HepG2 (cell line): Measurements from ENCODE around the gene ACD. TPM values are rescaled to one million over a fixed set of nuclear protein-coding genes. Genes with fewer than 3 reads are reported as not detected.

Source experiments
- ARID4A ChIP-seq: sonication (generic); formaldehyde crosslinking; IDR thresholded peaks from 2 replicates; pipeline ENCODE4 v1.5.0; 2020; ENCODE audit warnings: mild to moderate bottlenecking, missing genetic modification reagents, borderline replicate concordance
- ATF7 ChIP-seq, 2 experiments: fragments of 450-650 bp in 1 of 2; sonication (generic) in 1 of 2; formaldehyde crosslinking in 1 of 2; IDR thresholded peaks; 2 replicates each; pipeline versions ENCODE4 v1.4.0 to v1.6.1; 2016 to 2020; ENCODE audit warnings: antibody characterized with exemption in 1 of 2, mild to moderate bottlenecking in 1 of 2, missing genetic modification reagents in 1 of 2
- HMGXB3 ChIP-seq: sonication (generic); formaldehyde crosslinking; IDR thresholded peaks from 2 replicates; pipeline ENCODE4 v1.4.0; 2020; ENCODE audit warnings: missing genetic modification reagents, borderline replicate concordance
- HOXA9 ChIP-seq: sonication (generic); formaldehyde crosslinking; IDR thresholded peaks from 2 replicates; pipeline ENCODE4 v1.8.1; 2022; ENCODE audit warnings: missing genetic modification reagents, mild to moderate bottlenecking, moderate library complexity, borderline replicate concordance
- NRL ChIP-seq: sonication (generic); formaldehyde crosslinking; IDR thresholded peaks from 2 replicates; pipeline ENCODE4 v1.5.0; 2020; ENCODE audit warnings: missing genetic modification reagents, mild to moderate bottlenecking, moderate library complexity, borderline replicate concordance
- PHF8 ChIP-seq: sonication (generic); formaldehyde crosslinking; IDR thresholded peaks from 2 replicates; pipeline ENCODE4 v1.5.0; 2020; ENCODE audit warnings: missing genetic modification reagents
- SIN3B ChIP-seq: fragments of 150-350 bp; IDR thresholded peaks from 2 replicates; pipeline ENCODE4 v1.6.1; 2014; ENCODE audit warnings: low read length
- SMAD1 ChIP-seq: sonication (generic); formaldehyde crosslinking; IDR thresholded peaks from 2 replicates; pipeline ENCODE4 v1.4.0; 2020; ENCODE audit warnings: missing genetic modification reagents, low read depth, mild to moderate bottlenecking, borderline replicate concordance
- SP1 ChIP-seq, 2 experiments: fragments of 450-650 bp in 1 of 2; sonication (generic) in 1 of 2; formaldehyde crosslinking in 1 of 2; IDR thresholded peaks; 2 replicates each; pipeline versions ENCODE4 v1.4.0 to v1.6.1; 2016 to 2020; ENCODE audit warnings: missing genetic modification reagents in 1 of 2
- ZC3H4 ChIP-seq: sonication (generic); formaldehyde crosslinking; IDR thresholded peaks from 2 replicates; pipeline ENCODE4 v1.4.0; 2020; ENCODE audit warnings: missing genetic modification reagents, borderline replicate concordance
- ZNF138 ChIP-seq: sonication (generic); formaldehyde crosslinking; IDR thresholded peaks from 2 replicates; pipeline ENCODE4 v1.5.0; 2020; ENCODE audit warnings: mild to moderate bottlenecking, low read depth, missing genetic modification reagents
- ZNF180 ChIP-seq: sonication (generic); formaldehyde crosslinking; IDR thresholded peaks from 2 replicates; pipeline ENCODE4 v1.4.0; 2020; ENCODE audit warnings: low read depth, missing genetic modification reagents, borderline replicate concordance
- ZNF468 ChIP-seq: sonication (generic); formaldehyde crosslinking; IDR thresholded peaks from 2 replicates; pipeline ENCODE4 v1.8.0; 2022; ENCODE audit warnings: mild to moderate bottlenecking, moderate library complexity, missing genetic modification reagents
- ZNF879 ChIP-seq: sonication (generic); formaldehyde crosslinking; IDR thresholded peaks from 2 replicates; pipeline ENCODE4 v1.8.1; 2023; ENCODE audit warnings: missing genetic modification reagents
- polyA plus RNA-seq, 8 experiments: library from polyadenylated mRNA; depleted of rRNA in 3 of 8; stranded (reverse) in 7 of 8; unstranded in 1 of 8; fragments of >200 nt; fragmentation: Illumina TruSeq in 4 of 8; extraction: Trizol in 4 of 8; gene quantifications; 2 replicates each; pipeline versions ENCODE4 v1.2.1 to v1.2.3, GENCODE V29; 2011 to 2016; ENCODE audit warnings: low read depth in 4 of 8, missing spikeins in 1 of 8, mixed read lengths in 1 of 8; ENCODE audit not compliant: insufficient read depth in 1 of 8
- total RNA-seq, 5 experiments: library from RNA; depleted of rRNA; stranded (reverse); fragments of >200 nt; fragmentation: Illumina TruSeq; extraction: Trizol; gene quantifications; 2 replicates each; pipeline ENCODE4 v1.2.3, GENCODE V29; 2016; ENCODE audit warnings: low read depth in 1 of 5

ACD gene
- total and polyA plus RNA-seq, 2 of the 13 experiments (the other 11 are each of a cell fraction or from before 2014, with no cell fraction given): 32.6 to 38.3 TPM

DNA sequence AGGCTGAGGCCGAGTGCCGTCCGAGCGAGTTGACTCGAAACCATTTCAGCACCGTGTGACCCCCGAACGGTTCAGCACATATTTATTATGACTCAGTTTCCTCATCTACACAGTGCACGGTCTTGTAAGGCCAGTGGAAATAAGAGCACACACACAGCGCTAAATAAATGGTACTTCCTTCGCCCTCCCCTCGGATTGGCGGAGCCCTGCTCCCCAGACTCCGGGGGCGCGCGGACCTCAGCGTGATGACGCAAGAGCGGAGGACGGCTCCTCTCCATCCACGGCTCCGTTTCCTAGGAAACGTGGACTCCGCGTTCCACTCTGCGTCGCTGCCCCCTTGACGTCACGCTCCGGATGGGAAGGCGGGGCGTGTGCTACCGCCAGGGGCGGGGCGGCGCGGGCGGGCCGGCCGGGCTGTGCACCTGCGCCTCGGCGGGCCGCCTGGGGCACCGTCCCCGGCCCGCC, 536 bp upstream of the ACD start, which contains the start of gene PARD6A (continued):
- TF ChIP-seq HMGXB3 (CRISPR knock-in tag): peak; percentile 58; the same call in 1 of the 2 replicates
- TF ChIP-seq ZC3H4 (CRISPR knock-in tag): no peak
- peak; percentile 98 for TF ChIP-seq ZNF468 (CRISPR knock-in tag)
- 0 out of 2 replicates have a peak, but pooled peaks have one; percentile 34 for TF ChIP-seq SIN3B
- TF ChIP-seq SMAD1 (CRISPR knock-in tag): 0 out of 2 replicates have a peak, but pooled peaks have one; percentile 1
- no peak for TF ChIP-seq PHF8 (CRISPR knock-in tag)
- no peak for TF ChIP-seq HOXA9
- peak; percentile 48; the same call in 1 of the 2 replicates for TF ChIP-seq ZNF879
- TF ChIP-seq NRL (CRISPR knock-in tag): 0 out of 2 replicates have a peak, but pooled peaks have one; percentile 1
- peak; percentile 86 for TF ChIP-seq ATF7 (IDR thresholded peaks at IDR 0.05)
- no peak for TF ChIP-seq ATF7 (CRISPR knock-in tag; IDR thresholded peaks at IDR 0.05)
- TF ChIP-seq ARID4A (CRISPR knock-in tag): peak; percentile 46; the same call in 1 of the 2 replicates
- peak; percentile 71; the same call in 1 of the 2 replicates for TF ChIP-seq ZNF138 (CRISPR knock-in tag)
- no peak for TF ChIP-seq ZNF180 (CRISPR knock-in tag)
- no peak for TF ChIP-seq SP1 (IDR thresholded peaks at IDR 0.05)
- peak; percentile 82 for TF ChIP-seq SP1 (CRISPR knock-in tag; IDR thresholded peaks at IDR 0.05)
